ENCODE results near the gene EHMT1.

EHMT1 gene

DNA sequence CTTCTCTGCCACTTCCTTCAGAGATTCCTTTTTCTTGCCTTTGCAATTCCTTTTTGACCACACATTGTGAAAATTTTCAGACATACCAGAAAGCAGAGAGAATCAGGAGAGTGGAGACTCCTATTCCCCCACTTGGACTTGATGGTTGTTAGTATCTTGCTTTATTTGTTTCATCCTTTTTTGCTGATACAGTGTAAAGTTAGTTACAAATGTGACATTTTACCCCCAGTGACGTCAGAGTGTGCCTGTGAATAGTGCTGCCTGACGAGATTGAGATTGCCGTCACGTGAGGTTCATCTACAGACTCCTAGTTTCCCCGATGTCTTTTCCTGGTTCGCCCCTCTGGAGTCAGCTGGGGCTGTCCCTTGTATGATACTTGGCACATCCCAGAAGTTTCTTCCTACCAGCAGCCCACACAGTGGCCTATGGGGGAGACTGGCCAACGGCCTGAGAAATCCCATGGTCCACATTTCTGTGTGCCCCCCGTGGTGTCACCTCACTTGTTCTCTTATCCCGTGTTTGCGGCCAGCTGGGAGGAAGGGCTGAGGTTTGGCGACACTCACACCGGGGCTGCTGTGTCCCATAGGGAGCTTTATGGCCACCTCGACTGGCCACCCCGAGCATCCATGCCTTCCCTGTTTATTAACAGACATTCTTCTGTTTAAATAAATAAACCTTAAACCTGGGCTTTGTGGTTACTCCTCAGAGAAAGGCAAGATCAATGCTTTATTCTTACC is 210.6 kb downstream of the EHMT1 start:
- no peak for DNase-seq

GRCh38 chr9:137832191-137832700 is 213.4 kb downstream of the EHMT1 start:
- DNase-seq, result no peak

GRCh38 chr9:137832830-137833590 is 214.2 kb downstream of the EHMT1 start:
- DNase-seq, result no peak

GRCh38 chr9:137833721-137834613 is 215.2 kb downstream of the EHMT1 start:
- DNase-seq, result no peak

GRCh38 chr9:137834846-137835546 is 216.2 kb downstream of the EHMT1 start:
- no peak for DNase-seq

DNA sequence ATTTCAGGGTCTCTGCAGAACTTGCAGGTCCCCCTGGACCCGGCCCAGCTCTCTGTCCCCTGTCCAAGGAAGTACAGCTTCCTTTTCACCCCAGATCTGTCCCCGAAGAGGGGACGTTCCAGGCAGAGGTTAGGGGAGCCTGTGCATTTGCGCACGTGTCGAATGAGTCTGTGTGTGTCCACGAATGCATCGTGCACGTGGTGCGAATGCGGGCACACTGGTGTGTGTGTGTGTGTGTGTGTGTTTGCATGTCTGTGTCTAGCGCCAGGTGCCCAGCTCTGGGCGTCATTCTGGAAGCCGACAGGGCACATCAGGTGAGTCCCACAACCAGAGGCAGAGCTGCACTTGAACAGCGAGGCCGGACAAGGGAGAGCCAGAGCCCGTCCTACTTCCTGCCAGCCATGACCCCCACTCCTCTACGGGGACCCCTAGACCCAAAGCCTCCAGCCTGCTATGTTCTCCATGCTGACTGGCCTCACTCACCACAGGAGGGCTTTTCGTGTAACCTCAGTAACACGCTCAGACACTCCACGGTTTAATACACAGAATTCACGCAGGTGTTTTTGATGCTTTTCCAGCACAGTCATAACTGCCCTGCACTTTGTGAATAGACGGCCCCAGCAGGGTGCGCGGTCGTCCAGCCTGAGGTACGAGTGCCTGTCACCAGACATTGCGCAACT is 217.5 kb downstream of the EHMT1 start:
- DNase-seq, result no peak

- no peak for DNase-seq
These were observed 218.0 kb downstream of the EHMT1 start for GRCh38 chr9:137836831-137837241.

GRCh38 chr9:137837345-137838278 is 218.8 kb downstream of the EHMT1 start:
- DNase-seq, result no peak

DNA sequence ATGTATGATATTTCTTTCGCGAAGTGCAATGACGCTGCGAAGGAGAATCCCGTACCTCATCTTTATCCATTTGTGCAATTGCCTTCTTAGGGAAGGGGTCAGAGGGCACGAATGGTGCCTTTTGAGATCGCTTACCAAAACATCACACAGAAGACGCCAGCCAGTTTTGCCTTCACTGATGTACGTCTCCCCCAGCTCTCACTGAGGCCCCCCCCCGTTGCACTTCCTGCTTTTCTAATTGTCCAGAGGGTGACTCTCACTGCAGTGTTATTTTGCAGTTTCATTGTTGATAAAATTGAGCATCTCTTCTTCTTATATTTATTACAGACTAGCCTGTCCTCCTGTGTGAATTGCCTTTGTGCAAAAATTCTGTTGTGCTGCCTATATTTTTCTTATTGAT is 219.8 kb downstream of the EHMT1 start:
- no peak for DNase-seq

GRCh38 chr9:137843355-137843754 is 224.6 kb downstream of the EHMT1 start:
- no peak for DNase-seq

GRCh38 chr9:137851516-137852267 is 232.9 kb downstream of the EHMT1 start:
- DNase-seq, result no peak

DNA sequence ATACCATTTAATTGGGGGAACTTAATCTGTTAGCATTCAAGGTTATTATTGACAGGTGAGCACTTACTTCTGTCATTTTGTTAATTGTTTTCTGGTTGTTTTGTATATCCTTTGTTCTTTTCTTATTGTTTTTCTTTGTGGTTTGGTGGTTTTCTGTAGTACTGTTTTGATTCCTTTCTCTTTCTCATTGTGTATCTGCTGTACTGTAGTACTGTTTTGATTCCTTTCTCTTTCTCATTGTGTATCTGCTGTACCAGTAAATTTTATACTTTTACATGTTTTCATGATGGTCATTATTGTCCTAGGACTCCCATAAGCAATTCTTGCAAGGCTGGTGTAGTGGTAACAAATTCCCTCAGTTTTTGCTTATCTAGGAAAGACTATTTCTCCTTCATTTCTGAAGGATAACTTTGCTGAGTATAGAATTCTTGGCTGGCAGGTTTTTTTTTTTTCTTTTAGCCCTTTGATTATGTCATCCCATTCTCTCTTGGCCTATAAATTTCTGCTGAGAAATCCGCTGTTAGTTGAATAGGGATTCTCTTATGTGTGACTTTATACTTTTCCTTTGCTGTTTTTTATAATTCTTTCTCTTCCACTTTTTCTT is 234.7 kb downstream of the EHMT1 start:
- no peak for DNase-seq

DNA sequence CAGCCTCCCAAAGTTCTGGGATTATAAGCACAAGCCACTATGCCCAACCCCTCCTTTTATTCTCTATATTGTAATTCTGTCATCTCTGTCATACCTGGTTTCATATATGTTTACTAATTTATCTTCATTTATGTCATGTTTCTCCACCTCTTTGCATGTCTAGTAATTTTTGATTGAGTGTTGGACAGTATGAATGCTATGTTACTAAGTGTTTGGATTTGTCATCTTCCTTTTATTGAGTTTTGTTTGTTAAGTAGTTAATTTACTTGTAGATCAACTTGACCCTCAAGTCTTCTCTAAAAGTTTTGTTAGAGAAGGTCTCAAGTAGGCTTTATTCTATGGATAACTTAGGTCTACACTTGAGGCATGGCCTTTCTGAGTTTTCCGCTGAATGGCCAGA is 241.6 kb downstream of the EHMT1 start:
- DNase-seq, result no peak

DNA sequence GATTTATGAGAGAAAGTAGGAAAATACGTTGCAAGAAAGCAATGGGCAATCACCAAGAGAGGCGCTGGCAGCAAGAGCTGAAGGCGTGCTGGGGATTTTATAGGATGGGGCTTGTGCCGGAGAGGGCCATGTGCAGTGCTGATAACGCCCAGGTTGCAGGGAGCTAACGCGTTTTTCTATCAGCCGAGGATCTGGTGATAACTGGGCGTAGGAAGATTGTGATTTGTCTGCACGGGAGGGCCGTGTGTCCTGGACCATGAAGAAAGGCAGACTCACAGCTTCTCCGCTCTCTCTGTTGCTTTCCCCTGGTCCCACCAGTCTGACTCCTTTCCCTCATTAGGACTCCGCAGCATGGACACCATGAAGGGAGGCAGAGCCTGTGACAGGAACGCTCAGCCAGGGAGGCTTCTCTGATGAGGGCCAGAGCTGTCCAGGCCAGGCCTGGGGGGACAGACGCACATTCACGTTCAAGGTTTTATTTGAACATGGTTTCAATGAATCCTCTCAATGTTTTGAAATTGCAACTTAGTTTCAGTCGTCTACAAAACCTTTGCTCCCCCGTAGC is 246.9 kb downstream of the EHMT1 start:
- DNase-seq, result no peak

DNA sequence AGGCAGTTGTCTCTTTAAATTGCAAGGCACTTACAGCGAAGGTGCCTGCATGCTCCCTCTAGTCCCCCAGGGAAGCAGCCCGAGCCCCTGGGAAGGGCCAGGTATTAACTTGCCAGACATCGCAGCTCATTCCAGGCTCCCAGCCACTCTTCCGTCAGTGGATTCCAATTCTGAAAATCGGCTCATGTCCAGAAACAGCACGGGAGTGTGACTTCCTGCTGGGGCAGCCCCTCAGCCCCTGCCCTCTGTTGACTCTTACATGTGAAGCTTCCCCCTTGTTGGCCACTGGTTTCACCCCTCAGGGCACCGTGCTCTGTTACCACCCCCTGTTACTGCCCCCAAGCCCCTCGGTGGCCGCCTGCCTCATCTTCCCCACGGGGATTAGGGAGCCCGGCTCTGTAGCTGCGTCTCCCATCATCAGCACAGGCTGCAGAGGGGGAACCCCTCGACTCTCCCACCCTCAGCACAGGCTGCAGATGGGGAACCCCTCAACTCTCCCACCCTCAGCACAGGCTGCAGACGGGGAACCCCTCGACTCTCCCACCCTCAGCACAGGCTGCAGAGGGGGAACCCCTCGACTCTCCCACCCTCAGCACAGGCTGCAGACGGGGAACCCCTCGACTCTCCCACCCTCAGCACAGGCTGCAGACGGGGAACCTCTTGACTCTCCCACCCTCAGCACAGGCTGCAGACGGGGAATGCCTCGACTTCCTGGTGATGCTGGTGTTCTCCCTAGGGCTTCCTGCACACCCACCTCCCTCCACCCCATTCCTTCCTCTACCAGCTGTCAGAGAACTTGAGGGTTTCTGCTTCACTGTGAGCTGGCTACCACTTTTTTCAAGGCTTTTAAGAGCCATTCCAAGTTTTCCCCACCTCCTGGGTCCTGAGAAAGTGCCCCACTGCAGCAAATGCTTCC is 247.7 kb downstream of the EHMT1 start:
- no peak for DNase-seq

DNA sequence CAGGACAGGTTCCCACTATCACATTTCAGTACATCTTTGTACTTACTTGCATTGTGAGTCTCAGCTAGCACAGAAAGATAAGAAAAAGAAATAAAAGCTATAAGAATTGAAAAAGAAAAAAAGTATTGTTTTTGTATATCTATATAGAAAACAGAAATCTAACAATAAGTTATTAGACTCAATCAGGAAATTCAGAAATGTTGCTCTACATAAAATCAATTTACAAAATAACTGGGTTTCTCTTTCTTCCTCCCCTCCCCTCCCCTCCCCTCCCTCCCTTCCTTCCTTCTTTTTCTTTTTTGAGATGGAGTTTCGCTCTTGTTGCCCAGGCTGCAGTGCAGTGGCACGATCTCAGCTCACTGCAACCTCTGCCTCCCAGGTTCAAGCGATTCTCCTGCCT is 251.6 kb downstream of the EHMT1 start:
- DNase-seq, result no peak

DNA sequence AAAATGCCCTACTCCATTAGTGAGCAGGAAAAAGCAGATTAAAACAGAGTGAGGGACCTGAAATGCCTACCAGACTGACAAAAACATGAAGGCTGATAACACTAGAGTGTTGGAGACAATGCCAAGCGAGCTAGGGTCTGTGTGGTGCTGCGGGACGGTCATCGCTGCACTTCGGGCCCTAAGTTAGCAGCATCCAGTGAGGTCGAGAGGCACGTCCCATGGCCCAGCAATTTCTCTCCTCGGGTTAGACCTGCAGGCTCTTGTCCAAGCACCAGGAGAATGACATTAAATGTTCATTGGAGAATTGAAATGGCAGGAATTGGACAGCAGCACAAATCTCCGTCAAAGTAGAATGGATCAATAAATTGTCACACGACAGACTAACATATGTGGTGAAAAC is 253.5 kb downstream of the EHMT1 start:
- DNase-seq, result no peak

- no peak for DNase-seq
These were observed 254.6 kb downstream of the EHMT1 start for GRCh38 chr9:137873408-137873807.
